DOHH2 (cell line): ENCODE data around the gene EYA4.

Source experiments
- EZH2phosphoT487 ChIP-seq: fragments of 200-600 bp; sonication (generic); IDR thresholded peaks from 2 replicates; pipeline ENCODE4 v1.6.1; 2017; ENCODE audit warnings: borderline replicate concordance, mild to moderate bottlenecking, antibody characterized with exemption, low read length, moderate library complexity, mixed read lengths
- TF ChIP-seq, protein P1 (sequence below): fragments of 200-600 bp; sonication (generic); IDR thresholded peaks from one replicate; pipeline ENCODE4 v1.5.1; 2014; ENCODE audit warnings: antibody characterized with exemption, mild to moderate bottlenecking, low read depth, low read length; ENCODE audit not compliant: poor library complexity, severe bottlenecking

DNA sequence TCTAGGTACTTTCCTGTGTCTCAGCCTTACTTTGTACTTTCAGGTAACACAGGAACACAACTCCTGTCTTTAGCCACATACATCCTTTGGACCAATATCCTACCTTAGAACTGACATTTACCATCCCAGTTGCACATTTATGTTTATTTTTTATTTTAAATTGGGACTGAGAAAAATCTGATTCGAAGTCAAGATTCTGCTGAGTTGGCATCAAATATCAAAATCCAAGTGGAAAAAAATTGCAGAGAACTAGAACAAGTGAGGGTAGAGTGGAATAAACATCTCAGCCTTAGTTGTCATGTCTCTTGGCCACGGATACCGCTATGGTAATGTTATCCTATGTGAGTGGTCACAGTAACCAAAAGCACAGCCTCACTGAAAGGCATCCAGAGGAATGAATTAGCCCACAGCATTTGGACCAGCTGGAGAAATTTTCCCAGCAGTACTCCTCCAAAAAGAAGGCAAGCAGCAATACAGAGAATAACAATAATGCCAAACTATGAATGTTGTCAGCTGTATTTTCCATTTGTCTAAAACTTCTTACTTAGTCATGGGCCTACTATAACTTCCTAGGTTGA is 17.6 kb upstream of the EYA4 start:
- TF ChIP-seq, protein P1, sequence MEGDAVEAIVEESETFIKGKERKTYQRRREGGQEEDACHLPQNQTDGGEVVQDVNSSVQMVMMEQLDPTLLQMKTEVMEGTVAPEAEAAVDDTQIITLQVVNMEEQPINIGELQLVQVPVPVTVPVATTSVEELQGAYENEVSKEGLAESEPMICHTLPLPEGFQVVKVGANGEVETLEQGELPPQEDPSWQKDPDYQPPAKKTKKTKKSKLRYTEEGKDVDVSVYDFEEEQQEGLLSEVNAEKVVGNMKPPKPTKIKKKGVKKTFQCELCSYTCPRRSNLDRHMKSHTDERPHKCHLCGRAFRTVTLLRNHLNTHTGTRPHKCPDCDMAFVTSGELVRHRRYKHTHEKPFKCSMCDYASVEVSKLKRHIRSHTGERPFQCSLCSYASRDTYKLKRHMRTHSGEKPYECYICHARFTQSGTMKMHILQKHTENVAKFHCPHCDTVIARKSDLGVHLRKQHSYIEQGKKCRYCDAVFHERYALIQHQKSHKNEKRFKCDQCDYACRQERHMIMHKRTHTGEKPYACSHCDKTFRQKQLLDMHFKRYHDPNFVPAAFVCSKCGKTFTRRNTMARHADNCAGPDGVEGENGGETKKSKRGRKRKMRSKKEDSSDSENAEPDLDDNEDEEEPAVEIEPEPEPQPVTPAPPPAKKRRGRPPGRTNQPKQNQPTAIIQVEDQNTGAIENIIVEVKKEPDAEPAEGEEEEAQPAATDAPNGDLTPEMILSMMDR: no peak
- no peak for TF ChIP-seq EZH2phosphoT487
